Muscle of arm (tissue), 14 donors: ENCODE data around the gene OR1F1. TPM values are rescaled to one million over a fixed set of nuclear protein-coding genes. Genes with fewer than 3 reads are reported as not detected.
"Not testable (repeated sequence)": the region's sequence is repeated elsewhere in the genome, so short reads cannot be mapped to it uniquely, and the experiment has no call there.

ENCODE experiments used
- DNase-seq: peaks from one replicate; pipeline ENCODE4 v3.0.0-alpha.2; 2013
- long read RNA-seq, 11 donors: transcript quantifications; one replicate each; lab custom pipeline, GENCODE V29; 2026
- polyA plus RNA-seq, 12 donors: library from polyadenylated mRNA; unstranded; fragments of 120-200 nt; gene quantifications; one replicate each; pipeline ENCODE4 v1.2.1, GENCODE V29; 2013; ENCODE audit not compliant: insufficient read length in 12 of 12

Gene OR1F1
- polyA plus RNA-seq, result not detected
- long read RNA-seq, donor 1, result 0 reads
- long read RNA-seq, donor 2, result 0 reads
- long read RNA-seq, donor 3, result 0 reads
- long read RNA-seq, donor 4, result 0 reads
- long read RNA-seq, donor 5, result 0 reads
- long read RNA-seq, donor 6, result 0 reads
- long read RNA-seq, donor 7, result 0 reads
- long read RNA-seq, donor 8, result 0 reads
- long read RNA-seq, donor 9, result 0 reads
- long read RNA-seq, donor 10, result 0 reads
- long read RNA-seq, donor 11, result 0 reads

DNA sequence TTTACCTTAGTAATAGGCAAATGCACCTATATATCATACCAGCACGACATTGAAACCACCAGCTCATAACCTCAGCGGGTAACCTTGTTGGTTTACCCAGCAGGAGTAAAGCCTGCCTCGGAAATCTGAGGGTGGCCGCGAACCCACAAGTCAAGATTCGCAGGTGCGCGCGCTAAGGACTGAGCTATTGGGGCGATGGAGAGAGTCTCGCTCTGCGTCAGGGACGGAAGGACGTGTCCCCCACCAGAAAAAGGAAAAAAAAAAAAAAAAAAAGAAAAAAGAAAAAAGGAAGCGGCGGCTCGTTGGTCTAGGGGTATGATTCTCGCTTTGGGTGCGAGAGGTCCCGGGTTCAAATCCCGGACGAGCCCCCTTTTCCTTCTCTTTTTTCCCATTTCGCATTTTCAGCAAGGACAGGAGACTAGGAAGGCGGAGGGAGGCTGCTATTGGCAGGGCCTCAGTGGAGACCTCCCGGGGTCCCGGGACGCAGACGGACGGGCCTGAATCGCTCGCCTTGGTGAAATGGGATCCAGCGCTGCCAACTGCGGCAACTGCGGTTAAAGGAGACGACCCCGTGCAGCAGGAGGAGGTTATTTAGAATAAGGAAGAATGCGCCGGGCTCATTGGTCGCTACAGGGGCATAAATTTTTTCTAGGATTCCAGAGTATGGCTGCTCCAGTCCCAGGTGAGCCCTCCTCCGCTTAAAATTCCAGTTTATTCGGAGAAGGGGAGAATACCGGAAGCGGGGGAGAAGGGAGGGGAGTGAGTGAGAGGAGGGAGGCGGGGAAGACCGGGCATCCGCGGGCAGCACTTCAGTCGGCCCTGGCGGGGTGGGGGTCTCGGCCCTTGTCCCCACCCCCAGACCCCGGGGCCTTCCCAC, at the start of gene OR1F1:
TSS of gene OR1F1 (plus strand) at position 407 of the 877 bp plus-strand sequence.
- DNase-seq, result no peak

DNA sequence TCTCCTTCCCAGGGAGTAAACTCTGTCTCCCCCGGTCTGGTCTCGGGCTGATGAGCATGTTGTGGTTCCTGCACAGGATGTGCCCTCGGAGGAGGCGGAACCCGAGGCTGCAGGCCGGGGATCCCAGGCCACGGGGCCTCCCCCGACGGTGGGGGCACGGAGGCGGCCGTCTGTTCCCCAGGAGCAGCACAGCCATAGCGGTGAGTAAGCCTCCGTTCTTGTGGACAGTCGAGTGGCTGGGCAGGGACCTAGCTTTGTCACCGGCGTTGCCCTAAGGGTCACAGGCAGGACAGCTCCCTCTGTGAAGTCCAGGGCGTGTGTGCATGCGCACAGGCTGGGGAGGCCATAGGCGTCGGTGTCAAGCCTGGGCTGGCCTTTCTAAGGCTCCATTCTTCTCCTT, 49.7 kb upstream of the OR1F1 start:
- no peak for DNase-seq

DNA sequence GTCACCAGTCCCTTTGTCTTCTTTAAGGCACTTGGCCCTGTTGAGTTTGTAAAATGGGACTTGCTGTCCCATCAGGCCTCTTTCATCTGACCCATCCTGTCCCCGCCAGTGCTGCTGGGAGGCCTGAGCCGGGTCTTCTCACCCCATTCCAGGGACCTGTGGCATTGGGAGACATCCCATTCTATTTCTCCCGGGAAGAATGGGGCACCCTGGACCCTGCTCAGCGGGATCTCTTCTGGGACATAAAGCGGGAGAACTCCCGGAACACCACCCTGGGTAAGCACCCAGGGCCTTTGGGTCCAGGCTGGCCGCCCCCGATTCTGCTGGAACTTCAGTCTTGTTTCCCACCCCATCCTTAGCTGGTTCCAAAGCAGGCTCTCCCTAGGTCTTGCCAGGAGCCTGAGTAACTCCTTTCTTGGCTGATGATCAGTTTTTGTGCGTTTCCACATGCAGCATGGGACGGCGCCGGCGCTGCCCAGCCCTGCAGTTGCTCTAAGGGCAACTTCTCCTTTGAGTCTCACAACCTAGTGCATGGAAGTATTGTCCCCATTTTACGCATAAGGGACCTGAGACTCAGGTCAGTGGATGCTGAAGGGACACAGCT, 49.1 kb upstream of the OR1F1 start:
- no peak for DNase-seq

DNA sequence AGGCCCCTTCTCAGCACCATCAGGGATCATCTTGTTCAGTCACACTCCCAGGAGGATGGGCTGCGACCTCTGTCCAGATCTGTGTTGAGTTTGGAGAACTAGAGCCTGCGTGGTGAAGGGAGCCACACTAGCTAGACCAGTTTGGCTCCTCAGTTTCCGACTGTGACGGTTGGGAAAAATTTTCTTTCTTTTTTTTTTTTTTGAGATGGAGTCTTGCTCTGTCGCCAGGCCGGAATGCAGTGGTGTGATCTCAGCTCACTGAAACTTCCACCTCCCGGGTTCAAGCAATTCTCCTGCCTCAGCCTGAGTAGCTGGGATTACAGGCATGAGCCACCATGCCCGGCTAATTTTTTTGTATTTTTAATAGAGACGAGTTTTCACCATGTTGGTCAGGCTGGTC, 48.4 kb upstream of the OR1F1 start:
- DNase-seq, result not testable (repeated sequence)

DNA sequence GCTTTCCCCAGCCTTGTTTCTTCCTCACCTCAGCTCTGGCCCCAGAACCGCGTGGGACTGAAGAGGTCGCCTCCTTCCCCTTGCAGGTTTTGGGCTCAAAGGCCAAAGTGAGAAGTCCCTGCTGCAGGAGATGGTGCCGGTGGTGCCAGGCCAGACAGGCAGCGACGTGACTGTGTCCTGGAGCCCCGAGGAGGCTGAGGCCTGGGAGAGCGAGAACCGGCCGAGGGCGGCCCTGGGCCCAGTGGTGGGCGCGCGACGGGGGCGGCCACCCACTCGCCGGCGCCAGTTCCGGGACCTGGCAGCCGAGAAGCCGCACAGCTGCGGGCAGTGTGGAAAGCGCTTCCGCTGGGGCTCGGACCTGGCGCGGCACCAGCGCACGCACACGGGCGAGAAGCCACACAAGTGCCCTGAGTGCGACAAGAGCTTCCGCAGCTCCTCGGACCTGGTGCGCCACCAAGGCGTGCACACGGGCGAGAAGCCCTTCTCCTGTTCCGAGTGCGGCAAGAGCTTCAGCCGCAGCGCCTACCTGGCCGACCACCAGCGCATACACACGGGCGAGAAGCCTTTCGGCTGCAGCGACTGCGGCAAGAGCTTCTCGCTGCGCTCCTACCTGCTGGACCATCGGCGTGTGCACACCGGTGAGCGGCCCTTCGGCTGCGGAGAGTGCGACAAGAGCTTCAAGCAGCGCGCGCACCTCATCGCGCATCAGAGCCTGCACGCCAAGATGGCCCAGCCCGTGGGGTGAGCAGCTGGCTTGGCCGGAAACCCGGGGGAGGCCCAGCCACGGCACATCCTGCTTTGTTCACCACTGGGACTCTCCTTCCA, 47.2 kb upstream of the OR1F1 start:
- DNase-seq, result no peak

DNA sequence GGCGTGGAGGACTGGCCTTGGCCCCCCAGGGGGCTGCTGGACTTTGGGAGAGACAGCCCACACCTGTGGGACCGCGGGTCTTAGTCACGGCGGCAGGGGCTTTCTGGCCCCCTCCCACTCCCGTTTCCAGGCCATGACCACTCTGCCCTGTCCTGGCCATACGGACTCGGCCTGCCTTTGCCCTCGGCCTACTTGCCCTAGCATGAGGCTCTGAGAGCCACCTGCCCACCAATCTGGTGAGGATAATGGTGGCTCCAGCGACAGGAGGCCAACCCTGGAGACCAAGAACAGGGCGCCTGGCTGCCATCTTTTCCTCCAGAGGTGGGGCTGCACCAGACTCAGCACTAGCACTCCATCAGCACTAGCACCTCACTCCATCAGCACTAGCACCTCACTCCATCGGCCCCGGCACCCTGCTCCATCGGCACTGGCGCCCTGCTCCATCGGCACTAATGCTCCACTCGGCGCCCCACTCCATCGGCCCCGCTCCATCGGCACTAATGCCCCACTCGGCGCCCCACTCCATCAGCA, 46.2 kb upstream of the OR1F1 start:
- DNase-seq, result no peak

DNA sequence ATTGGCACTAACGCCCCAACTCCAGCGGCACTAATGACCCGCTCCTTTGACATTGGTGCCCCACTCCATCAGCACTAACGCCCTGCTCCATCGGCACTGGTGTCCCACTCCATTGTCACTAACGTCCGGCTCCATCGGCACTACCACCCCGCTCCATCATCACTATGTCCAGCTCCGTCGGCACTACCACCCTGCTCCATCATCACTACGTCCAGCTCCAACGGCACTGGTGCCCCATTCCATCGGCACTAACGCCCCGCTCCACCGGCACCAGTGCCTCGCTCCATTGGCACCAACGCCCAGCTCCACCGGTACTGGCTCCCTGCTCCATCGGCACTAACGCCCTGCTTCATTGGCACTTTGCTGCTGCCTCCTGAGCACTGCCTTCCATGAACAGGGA, 45.7 kb upstream of the OR1F1 start:
- no peak for DNase-seq

DNA sequence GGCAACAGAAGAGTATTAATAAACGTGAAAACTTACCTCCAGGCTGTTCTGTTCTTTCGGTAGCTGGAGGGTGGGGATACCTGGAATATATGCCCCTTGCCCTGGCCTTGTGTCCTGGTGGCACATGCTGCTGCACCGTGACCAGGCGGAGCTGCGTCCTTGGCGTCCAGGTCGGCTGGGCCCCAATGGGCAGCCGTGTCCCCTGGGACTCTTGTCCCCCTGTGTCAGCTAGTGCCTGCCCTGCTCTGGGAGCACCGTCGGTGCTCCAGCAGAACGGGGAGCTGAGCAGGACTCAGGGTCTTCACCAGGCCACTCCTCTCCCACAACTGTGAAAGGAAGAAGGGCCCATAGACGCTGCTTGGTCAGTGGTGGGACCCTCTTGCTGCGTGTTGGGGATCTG, 45.2 kb upstream of the OR1F1 start:
- no peak for DNase-seq

DNA sequence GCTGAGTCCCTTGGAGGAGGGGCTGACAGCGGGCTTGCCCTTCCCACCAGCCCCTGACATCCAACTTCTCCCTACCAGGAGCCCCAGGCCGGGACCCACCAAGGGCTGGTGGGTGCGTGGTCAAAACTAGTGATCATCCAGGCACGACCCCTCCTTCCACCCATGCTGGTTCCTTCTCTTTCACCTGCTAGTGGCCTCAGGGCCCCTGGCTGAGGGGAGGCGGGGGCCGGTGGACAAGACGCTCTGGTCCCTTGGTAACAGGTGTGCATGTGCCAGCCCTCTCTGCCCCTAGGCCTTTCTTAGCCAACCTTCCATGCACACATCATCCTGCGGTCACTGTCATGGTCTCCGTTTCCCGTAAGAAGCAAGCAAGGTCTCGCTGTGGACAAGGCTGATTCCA, 44.8 kb upstream of the OR1F1 start:
- DNase-seq, result no peak

DNA sequence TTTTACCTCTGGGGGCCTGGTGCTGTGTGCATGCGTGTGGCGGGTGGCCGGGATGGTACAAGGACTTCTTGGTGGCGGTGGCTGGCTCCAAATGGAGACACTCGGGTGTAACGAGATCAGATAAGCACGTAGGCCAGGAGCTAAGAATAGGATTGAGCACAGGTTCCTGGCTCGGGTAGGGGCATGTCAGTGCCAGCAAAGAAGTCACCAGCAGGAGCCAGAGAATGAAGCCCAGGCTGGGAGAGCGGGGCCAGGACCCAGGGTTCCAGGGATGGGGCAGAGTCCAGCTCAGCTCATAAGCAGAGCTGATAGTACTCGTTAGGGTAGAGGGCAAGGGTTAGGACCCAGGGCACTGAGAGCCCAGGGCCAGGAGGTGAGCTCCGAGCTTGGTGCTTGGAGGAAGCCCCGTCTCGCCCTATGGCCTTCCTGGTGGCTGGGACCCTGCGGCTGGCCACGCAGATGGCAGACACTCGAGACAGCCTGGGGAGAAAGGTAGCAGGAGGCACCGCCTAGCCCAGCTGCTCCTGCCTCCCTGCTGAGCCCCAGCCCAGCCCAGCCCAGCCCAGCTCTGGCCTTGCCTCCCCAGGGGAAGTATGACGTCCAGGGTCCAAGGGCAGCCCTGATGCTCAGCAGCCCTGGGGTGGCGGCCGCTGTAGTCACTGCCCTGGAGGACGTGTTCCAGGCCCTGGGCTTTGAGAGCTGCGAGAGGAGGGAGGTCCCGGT, 44.2 kb upstream of the OR1F1 start:
- no peak for DNase-seq

DNA sequence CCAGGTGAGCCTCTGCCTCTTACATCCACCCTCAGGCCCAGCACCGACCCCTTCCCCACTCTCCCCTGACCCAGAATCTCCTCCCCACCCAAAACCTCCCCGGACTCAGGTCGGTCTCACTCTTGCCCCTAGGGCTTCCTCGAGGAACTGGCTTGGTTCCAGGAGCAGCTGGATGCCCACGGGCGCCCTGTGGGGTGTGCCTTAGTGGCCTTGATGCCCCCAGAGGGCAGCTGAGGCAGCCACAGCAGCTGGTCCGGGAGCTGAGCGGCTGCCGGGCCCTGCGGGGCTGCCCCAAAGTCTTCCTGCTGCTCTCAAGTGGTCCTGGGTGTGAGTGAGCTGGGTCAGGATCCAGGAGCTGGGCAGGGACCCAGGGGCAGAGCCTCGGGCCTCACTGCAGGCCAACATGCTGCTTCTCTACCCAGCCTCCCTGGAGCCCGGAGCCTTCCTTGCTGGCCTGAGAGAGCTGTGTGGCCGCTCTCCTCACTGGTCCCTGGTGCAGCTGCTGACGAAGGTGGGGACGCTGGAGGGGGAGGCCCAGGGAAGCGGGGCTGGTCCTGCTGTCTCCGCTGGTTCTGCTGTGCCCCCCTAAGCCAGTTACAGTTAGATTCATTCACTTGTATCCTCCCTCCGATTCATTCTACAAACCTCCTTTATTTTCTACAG, 43.6 kb upstream of the OR1F1 start:
- no peak for DNase-seq

DNA sequence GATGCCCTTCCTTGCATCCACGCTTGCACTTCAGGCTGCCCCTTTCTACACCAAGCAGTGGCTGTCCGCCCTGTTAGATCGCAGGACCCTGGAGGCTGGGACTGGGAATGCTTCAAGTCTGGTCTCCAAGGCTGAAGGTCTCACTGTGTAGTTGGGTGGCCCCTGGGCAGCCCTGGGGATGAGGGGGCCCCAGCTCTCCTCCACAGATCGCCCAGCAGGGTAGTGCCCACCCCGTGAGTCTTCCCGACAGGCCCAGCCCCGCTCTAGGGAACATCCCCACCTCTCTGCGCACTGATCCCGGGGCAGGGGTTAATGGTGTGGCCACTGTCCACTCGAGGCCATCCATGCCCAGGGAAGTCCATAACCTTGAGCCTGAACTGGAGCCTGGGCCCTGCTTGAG, 42.9 kb upstream of the OR1F1 start:
- DNase-seq, result no peak

DNA sequence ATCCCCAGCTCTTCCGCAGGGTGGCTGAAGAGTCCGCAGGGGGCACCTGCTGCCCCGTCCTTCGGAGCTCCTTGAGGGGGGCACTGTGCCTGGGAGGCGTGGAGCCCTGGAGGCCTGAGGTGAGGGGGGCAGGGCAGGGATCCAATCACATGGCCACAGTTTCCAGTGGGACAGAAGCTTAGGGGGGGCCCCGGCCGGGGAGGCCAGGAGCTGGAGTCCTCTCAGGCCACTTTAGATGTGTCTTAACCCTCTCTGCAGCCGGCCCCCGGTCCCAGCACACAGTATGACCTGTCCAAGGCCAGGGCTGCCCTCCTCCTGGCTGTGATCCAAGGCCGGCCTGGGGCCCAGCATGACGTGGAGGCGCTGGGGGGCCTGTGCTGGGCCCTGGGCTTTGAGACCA, 42.3 kb upstream of the OR1F1 start:
- no peak for DNase-seq

DNA sequence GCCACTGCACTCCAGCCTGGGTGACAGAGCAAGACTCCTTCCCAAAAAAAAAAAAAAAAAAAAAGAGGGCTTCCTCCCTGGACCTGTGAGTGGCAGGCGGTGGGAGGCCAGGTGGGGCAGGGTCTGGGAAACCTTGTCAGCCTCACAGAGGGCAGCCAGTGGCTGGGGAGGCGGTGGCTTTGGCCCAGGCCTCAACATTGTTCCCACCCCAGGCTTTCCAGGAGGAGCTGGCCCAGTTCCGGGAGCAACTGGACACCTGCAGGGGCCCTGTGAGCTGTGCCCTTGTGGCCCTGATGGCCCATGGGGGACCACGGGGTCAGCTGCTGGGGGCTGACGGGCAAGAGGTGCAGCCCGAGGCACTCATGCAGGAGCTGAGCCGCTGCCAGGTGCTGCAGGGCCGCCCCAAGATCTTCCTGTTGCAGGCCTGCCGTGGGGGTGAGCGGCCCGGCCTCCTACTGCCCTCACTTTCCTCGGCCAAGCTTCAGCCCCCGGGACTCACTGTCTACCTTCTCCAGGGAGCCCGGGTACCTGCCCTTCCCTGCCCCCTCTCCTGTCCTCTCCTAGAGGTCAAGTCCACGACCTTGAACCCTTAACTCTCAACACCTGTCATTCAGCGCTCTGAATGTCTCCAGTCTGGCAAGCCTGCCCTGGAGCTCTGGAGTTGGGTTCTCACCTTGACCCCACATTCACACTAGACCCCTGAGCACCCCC, 40.8 kb upstream of the OR1F1 start:
- DNase-seq, result no peak

DNA sequence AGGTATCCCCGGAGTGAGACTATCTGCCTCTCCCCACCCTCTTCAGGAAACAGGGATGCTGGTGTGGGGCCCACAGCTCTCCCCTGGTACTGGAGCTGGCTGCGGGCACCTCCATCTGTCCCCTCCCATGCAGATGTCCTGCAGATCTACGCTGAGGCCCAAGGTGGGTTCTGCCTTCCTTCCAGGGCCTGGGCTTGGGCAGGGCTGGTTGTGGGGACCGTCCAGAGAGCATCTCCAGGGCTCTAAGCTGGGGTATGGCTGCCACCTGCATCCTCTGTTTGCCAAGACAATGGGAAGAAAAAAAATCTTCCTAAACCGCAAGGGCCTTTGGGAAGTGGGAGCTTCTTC, 40.3 kb upstream of the OR1F1 start:
- no peak for DNase-seq

DNA sequence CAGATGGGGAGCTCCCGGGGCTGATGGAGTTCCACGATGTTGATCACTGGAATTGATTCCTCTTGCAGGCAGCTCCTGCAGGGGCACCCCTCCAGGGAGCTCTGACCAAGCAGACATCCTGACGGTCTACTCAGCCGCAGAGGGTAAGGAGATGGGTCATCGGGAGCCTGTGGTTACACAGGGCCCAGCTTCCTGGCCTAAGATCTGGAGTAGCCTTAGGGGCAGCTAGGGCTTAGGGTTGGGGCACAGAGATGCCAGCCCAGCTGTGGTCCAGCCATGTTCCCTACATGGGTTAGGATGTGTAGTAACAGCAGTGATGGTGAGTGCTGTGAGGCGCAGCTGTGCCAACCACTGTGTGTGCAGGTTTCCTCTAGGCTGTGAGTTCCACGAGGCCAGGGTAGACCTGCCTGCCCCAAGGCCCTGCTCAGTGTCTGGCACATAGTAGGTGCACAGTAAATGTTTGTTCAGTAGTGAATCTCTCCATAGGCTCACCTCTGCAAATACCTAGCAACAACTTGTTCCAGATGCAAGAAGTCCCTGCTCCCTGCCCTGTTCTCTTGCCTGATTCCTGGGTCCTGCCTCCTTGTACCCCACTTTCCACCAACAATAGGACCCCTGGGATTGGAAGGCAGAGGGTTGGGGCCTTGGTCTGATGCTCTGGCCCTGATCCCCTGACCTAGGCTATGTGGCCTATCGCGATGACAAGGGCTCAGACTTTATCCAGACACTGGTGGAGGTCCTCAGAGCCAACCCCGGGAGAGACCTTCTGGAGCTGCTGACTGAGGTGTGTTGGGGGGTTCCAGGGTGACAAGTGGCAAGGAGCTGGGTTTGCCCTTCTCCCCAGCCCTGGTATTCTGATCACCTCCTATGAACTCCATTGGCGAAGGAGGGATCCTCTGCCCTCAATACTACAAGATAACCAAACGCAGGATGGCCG, 39.5 kb upstream of the OR1F1 start:
- no peak for DNase-seq

DNA sequence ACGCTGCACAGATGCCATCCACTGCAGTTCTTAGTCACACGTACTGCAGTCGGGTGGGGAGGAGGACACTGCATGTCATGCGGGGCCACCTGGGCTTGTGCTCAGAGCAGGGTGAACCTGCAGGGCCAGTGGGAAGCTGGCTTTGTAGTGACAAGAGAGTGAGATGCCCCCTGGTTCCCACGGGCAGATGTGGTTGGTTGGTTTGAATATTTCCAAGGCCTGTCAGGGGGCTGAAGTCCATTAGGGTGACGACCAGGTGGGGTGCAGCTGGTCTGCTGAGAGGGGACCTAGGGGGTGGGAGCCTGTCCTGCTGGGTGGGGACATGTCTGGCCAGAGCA, 38.8 kb upstream of the OR1F1 start:
- no peak for DNase-seq

DNA sequence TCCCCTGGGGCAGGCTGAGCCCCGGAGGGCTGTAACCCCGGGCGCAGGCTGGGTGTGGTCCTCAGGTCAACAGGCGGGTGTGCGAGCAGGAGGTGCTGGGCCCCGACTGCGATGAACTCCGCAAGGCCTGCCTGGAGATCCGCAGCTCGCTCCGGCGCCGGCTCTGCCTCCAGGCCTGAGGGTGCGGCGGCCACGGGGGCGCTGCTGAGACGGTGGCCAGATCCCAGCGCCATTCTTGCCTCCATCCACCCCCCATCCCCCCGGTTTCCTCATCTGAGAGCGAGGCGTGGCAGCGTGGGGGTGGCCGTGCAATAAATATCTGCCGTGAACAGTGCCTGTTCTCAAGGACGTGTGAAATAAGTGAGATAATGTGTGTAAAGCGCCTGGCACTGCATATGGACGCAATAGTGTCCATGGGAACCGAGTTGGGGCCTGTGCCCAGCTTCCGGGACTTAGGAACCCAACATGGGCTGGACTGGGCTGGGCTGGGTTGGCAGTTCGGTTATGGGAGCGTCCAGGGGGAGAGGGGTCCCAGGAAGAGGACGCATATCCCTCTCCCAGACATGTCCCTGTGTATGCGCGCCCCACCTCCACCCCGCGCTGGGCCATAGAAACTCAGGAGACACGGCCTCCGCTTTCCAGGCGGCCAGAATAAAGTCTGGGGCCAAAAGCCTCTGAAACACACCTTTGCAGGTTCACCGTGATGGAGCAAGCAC, 38.2 kb upstream of the OR1F1 start:
- peak; percentile 50 for DNase-seq
